Panc1 (cell line): Measurements from ENCODE around the gene CRYM. TPM values are rescaled to one million over a fixed set of nuclear protein-coding genes. Genes with fewer than 3 reads are reported as not detected.

Experiments used
- ATAC-seq: fragments of 200-7000 bp; cut with Tn5 transposase; 2 replicates; pipeline ENCODE4 v1.9.1; 2020; ENCODE audit warnings: mild to moderate bottlenecking, moderate library complexity
- BruUV-seq: library from RNA; stranded (reverse); fragments of 400-500 nt; replicated peaks from 2 replicates; lab custom pipeline; 2021; lab: Mats Ljungman, UMichigan
- CTCF ChIA-PET: fragments of 300-600 bp; sonication (Branson Sonifier 250); formaldehyde crosslinking; loops from one replicate; lab custom pipeline; 2022; ENCODE audit warnings: antibody characterized with exemption; lab: Charles Lee
- POLR2A ChIA-PET: fragments of 300-600 bp; sonication (Branson Sonifier 250); formaldehyde crosslinking; loops from one replicate; lab custom pipeline; 2022; ENCODE audit warnings: antibody characterized with exemption; lab: Charles Lee
- DNase-seq: peaks from one replicate; pipeline ENCODE4 v3.0.0-alpha.2; 2010; ENCODE audit warnings: low read depth, low spot score
- H3K27ac ChIP-seq: 2 replicates; pipeline ENCODE4 v1.5.1; 2011; ENCODE audit warnings: mild to moderate bottlenecking, low read length, inconsistent platforms
- H3K27me3 ChIP-seq: fragments of 200-500 bp; sonication (Bioruptor generic); 2 replicates; pipeline ENCODE4 v1.6.0; 2014; ENCODE audit warnings: low read length, inconsistent platforms; ENCODE audit not compliant: control insufficient read depth, insufficient read depth
- H3K36me3 ChIP-seq: fragments of 200-500 bp; sonication (Bioruptor generic); 2 replicates; pipeline ENCODE4 v1.5.1; 2014; ENCODE audit warnings: inconsistent platforms, mild to moderate bottlenecking, low read length, moderate library complexity; ENCODE audit not compliant: control insufficient read depth, insufficient read depth
- H3K4me1 ChIP-seq: 2 replicates; pipeline ENCODE4 v1.5.1; 2011; ENCODE audit warnings: inconsistent platforms, mild to moderate bottlenecking, low read length, moderate library complexity; ENCODE audit not compliant: control insufficient read depth, insufficient read depth
- H3K4me3 ChIP-seq, 2 experiments: 2 replicates each; pipeline ENCODE4 v1.5.1; 2011 to 2012; ENCODE audit warnings: low read depth in 2 of 2, low read length in 2 of 2, mild to moderate bottlenecking in 2 of 2, inconsistent platforms in 1 of 2, moderate library complexity in 1 of 2
- H3K9me3 ChIP-seq: fragments of 200-500 bp; sonication (Bioruptor generic); 2 replicates; pipeline ENCODE4 v1.5.1; 2014; ENCODE audit warnings: low read depth, mild to moderate bottlenecking, inconsistent platforms, low read length, moderate library complexity; ENCODE audit not compliant: control insufficient read depth, insufficient read depth
- POLR2AphosphoS5 ChIP-seq: IDR thresholded peaks from 2 replicates; pipeline ENCODE4 v1.6.1; 2012; ENCODE audit warnings: mild to moderate bottlenecking, low read depth, low read length, moderate library complexity
- SIN3A ChIP-seq: IDR thresholded peaks from 2 replicates; pipeline ENCODE4 v1.6.1; 2012; ENCODE audit warnings: low read depth, mild to moderate bottlenecking, low read length, moderate library complexity, borderline replicate concordance; ENCODE audit not compliant: insufficient read depth
- TCF7L2 ChIP-seq: IDR thresholded peaks from 2 replicates; pipeline ENCODE4 v1.6.1; 2011; ENCODE audit warnings: mild to moderate bottlenecking, low read depth, low read length, inconsistent platforms
- in situ Hi-C: cut with HindIII; loops from 2 replicates; pipeline ENCODE4 v1.10.0; 2016; ENCODE audit warnings: low sequenced_read_pairs, low pct_unique_long_range_greater_than_20kb
- intact Hi-C: fragments of 100-400 bp; cut with micrococcal nuclease; formaldehyde crosslinking; loops from one replicate; pipeline ENCODE4 v1.10.0; 2022; ENCODE audit not compliant: unreplicated experiment
- total RNA-seq: library from RNA; stranded (reverse); gene quantifications from one replicate; pipeline ENCODE4 v1.2.1, GENCODE V29; 2021; ENCODE audit not compliant: unreplicated experiment
- TF ChIP-seq, protein P1 (sequence below): fragments of 450-650 bp; IDR thresholded peaks from 2 replicates; pipeline ENCODE4 v1.5.1; 2017; ENCODE audit warnings: mild to moderate bottlenecking
- TF ChIP-seq, protein P2 (sequence below), 2 experiments: IDR thresholded peaks; 2 replicates each; pipeline ENCODE4 v1.6.1; 2011 to 2012; ENCODE audit warnings: low read depth in 2 of 2, control low read depth in 1 of 2, low read length in 1 of 2, mild to moderate bottlenecking in 1 of 2, moderate library complexity in 1 of 2; ENCODE audit not compliant: insufficient read depth in 1 of 2

Gene CRYM
- total RNA-seq, 1 experiment from 2014 or later: 0.41 TPM

DNA sequence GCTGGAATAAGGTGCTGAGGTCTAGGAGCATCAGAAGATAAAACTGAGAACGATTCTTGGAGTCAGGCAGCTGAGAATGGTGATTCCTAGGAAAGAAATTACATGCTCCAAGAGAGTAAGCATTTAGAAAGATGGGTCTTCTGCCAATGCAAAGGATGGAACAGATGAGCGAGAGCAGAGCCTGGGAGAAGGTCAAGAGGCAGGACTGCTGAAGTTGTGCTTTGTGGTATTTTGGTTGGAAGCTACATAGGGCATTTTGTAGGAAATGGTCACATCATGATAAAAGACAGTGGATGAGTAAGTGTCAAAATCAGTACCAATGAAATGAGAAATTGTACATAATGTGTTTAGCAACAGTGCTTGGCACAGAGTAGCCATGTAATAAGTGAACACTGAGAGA lies 1.4 kb upstream of the CRYM start:
- H3K4me3 ChIP-seq: no peak overlapping the region
- no peak overlapping the region for H3K27ac ChIP-seq
- no peak for TF ChIP-seq SIN3A
- TF ChIP-seq TCF7L2: no peak
- TF ChIP-seq, protein P1, sequence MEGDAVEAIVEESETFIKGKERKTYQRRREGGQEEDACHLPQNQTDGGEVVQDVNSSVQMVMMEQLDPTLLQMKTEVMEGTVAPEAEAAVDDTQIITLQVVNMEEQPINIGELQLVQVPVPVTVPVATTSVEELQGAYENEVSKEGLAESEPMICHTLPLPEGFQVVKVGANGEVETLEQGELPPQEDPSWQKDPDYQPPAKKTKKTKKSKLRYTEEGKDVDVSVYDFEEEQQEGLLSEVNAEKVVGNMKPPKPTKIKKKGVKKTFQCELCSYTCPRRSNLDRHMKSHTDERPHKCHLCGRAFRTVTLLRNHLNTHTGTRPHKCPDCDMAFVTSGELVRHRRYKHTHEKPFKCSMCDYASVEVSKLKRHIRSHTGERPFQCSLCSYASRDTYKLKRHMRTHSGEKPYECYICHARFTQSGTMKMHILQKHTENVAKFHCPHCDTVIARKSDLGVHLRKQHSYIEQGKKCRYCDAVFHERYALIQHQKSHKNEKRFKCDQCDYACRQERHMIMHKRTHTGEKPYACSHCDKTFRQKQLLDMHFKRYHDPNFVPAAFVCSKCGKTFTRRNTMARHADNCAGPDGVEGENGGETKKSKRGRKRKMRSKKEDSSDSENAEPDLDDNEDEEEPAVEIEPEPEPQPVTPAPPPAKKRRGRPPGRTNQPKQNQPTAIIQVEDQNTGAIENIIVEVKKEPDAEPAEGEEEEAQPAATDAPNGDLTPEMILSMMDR: no peak
- TF ChIP-seq, protein P2, sequence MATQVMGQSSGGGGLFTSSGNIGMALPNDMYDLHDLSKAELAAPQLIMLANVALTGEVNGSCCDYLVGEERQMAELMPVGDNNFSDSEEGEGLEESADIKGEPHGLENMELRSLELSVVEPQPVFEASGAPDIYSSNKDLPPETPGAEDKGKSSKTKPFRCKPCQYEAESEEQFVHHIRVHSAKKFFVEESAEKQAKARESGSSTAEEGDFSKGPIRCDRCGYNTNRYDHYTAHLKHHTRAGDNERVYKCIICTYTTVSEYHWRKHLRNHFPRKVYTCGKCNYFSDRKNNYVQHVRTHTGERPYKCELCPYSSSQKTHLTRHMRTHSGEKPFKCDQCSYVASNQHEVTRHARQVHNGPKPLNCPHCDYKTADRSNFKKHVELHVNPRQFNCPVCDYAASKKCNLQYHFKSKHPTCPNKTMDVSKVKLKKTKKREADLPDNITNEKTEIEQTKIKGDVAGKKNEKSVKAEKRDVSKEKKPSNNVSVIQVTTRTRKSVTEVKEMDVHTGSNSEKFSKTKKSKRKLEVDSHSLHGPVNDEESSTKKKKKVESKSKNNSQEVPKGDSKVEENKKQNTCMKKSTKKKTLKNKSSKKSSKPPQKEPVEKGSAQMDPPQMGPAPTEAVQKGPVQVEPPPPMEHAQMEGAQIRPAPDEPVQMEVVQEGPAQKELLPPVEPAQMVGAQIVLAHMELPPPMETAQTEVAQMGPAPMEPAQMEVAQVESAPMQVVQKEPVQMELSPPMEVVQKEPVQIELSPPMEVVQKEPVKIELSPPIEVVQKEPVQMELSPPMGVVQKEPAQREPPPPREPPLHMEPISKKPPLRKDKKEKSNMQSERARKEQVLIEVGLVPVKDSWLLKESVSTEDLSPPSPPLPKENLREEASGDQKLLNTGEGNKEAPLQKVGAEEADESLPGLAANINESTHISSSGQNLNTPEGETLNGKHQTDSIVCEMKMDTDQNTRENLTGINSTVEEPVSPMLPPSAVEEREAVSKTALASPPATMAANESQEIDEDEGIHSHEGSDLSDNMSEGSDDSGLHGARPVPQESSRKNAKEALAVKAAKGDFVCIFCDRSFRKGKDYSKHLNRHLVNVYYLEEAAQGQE (IDR thresholded peaks at IDR 0.05; ENCODE audit: insufficient read depth in 1 of 2, low read depth in 2 of 2, low read length in 1 of 2): no peak
- TF ChIP-seq POLR2AphosphoS5: no peak
- in situ Hi-C loops: loop anchor here (25.0 kb wide), 1 partner anchor 92 kb away; no protein-coding TSS in a partner anchor
- no TSS peak for BruUV-seq
- no peaks in the 10 kb centered on the region for H3K9me3 ChIP-seq
- POLR2A ChIA-PET: interaction anchor here (0.6 kb wide), 1 partner anchor 199 kb away, joined by 3 read pairs; no protein-coding TSS in a partner anchor
- no peaks in the 10 kb centered on the region for H3K36me3 ChIP-seq
- peaks cover 54% of the 10 kb centered on the region for H3K27me3 ChIP-seq
- peaks cover 5% of the 10 kb centered on the region for H3K4me1 ChIP-seq
- intact Hi-C loops: loop anchor here (10.0 kb wide), 1 partner anchor 85 kb away; no protein-coding TSS in a partner anchor
- DNase-seq (no peak), ATAC-seq (no peak)
- CTCF ChIA-PET: interaction anchor here (1.1 to 1.5 kb wide), 2 partner anchors 14 to 91 kb away, joined by 3 to 4 read pairs; no protein-coding TSS in a partner anchor

GRCh38 chr16:21277045-21277926 lies 804 bp downstream of the CRYM start:
- no peak for ATAC-seq
- H3K27me3 ChIP-seq: peaks cover 40% of the 10 kb centered on the region
- POLR2A ChIA-PET: no interaction called here
- CTCF ChIA-PET: interaction anchor here (1.5 kb wide), 1 partner anchor 23 kb away, joined by 6 read pairs; no protein-coding TSS in a partner anchor
- DNase-seq: no peak
- no TSS peak for BruUV-seq
- H3K4me1 ChIP-seq: peaks cover 5% of the 10 kb centered on the region
- H3K36me3 ChIP-seq: no peaks in the 10 kb centered on the region
- intact Hi-C loops (loop anchor here (10.0 kb wide), 1 partner anchor 82 kb away; no protein-coding TSS in a partner anchor), in situ Hi-C loops (loop anchor here (25.0 kb wide), 1 partner anchor 90 kb away; no protein-coding TSS in a partner anchor)
- no peak overlapping the region for H3K27ac ChIP-seq
- TF ChIP-seq, protein P1: no peak
- TF ChIP-seq, protein P2 (IDR thresholded peaks at IDR 0.05; ENCODE audit: insufficient read depth in 1 of 2, low read depth in 2 of 2, low read length in 1 of 2): no peak
- TF ChIP-seq SIN3A (no peak), TCF7L2 (no peak), POLR2AphosphoS5 (no peak)
- H3K9me3 ChIP-seq: no peaks in the 10 kb centered on the region
- peak overlapping the region; percentile 39 to 57 for H3K4me3 ChIP-seq
